Dendritic cell treated with granulocyte-macrophage colony-stimulating factor and Interleukin-4, amounts not matched to agents 40 ng/mL and 50 ng/mL, for 4 days (primary cell): ENCODE results near the gene KLRK1.
A peak's percentile ranks its signal among the peaks of the same experiment; 100 is the strongest.
"Not testable (repeated sequence)": the region's sequence is repeated elsewhere in the genome, so short reads cannot be mapped to it uniquely, and the experiment has no call there.

Experiments
- H3K27ac Mint-ChIP-seq: one replicate; pipeline ENCODE4 v1.8.0; 2022; ENCODE audit warnings: mild to moderate bottlenecking, mixed read lengths
- H3K27me3 Mint-ChIP-seq: one replicate; pipeline ENCODE4 v1.8.0; 2022; ENCODE audit warnings: mild to moderate bottlenecking, mixed read lengths
- H3K36me3 Mint-ChIP-seq: one replicate; pipeline ENCODE4 v1.8.0; 2022; ENCODE audit warnings: low read depth, mixed read lengths
- H3K4me1 Mint-ChIP-seq: one replicate; pipeline ENCODE4 v1.8.0; 2022; ENCODE audit warnings: low read depth, mixed read lengths
- H3K4me3 Mint-ChIP-seq: one replicate; pipeline ENCODE4 v1.8.0; 2022; ENCODE audit warnings: mild to moderate bottlenecking, moderate library complexity, mixed read lengths
- H3K9me3 Mint-ChIP-seq: one replicate; pipeline ENCODE4 v1.8.0; 2022; ENCODE audit warnings: mixed read lengths
- intact Hi-C: fragments of 100-400 bp; cut with micrococcal nuclease; formaldehyde crosslinking; loops from one replicate; pipeline ENCODE4 v1.15.0; 2022

KLRK1 gene

DNA sequence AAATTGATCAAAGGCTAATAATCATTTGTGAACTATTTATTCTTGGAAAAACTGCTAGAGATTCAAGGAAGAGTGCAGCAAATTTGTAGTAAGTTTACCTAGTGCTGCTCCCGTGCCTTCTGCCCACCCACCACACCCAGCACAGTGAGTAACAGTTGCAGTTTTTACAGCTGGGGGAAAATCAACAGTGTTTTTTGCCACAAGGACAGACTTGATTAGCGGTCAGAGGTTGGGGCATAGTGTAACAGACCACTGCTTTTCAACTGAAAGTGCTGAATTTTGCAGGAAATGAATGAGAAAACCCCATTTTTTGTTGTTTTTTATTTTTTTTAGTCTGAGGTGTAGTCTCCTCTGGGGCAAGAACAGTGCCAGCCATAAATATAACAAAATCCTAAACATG is 7.5 kb upstream of the KLRK1 start:
- peaks cover 24% of the 10 kb centered on the region for H3K4me1 Mint-ChIP-seq
- intact Hi-C loops: no loop called here
- peaks cover 10% of the 10 kb centered on the region for H3K27me3 Mint-ChIP-seq
- H3K9me3 Mint-ChIP-seq: no peaks in the 10 kb centered on the region
- H3K4me3 Mint-ChIP-seq: no peak overlapping the region
- no peaks in the 10 kb centered on the region for H3K36me3 Mint-ChIP-seq
- no peak overlapping the region for H3K27ac Mint-ChIP-seq

DNA sequence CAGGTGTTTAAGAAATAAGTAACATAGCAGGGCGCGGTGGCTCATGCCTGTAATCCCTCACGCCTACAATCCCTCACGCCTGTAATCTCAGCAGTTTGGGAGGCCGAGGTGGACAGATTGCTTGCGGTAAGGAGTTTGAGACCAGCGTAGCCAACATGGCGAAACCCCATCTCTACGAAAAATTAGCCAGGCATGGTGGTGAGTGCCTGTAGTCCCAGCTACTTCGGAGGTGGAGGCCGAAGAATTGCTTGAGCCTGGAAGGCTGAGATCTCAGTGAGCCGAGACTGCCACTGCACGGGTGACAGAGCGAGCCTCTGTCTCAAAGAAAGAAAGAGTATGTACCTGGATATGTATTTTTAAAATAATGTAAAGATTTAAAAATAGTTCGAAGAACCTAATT is 6.3 kb upstream of the KLRK1 start:
- H3K4me1 Mint-ChIP-seq: peaks cover 24% of the 10 kb centered on the region
- H3K9me3 Mint-ChIP-seq, H3K4me3 Mint-ChIP-seq, H3K36me3 Mint-ChIP-seq, intact Hi-C loops, H3K27me3 Mint-ChIP-seq: not testable (repeated sequence)
- H3K27ac Mint-ChIP-seq: peak overlapping the region; percentile 92

DNA sequence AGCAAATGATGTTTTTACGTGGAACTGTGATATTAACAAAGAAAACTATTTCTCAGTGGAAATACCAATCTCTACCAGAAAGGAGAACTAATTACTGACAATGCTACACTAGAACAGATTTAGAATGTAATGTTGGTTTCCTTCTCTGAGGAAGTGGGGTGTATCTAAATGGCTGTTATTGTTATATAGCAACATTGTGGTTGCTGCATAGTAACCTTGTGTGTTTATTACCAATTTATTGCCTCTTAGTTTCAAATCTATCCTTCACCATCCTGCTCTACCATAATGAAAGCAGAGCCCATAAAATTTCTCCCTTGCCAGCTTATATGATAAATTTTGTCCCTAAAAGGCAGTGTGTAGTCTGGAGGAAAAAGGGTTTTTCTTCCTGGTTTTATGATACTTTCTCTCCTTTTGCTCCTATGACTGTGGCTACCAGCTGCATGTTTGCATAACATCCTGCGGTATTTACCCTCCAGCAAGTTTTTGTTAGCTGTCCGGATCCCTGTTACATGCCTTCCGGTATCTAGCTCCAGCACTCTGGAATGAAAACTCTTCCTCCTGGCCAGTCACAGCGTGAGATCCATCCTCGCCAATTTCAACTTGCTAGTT is 5.7 kb upstream of the KLRK1 start:
- peak overlapping the region; percentile 92 for H3K27ac Mint-ChIP-seq
- intact Hi-C loops: no loop called here
- H3K9me3 Mint-ChIP-seq: no peaks in the 10 kb centered on the region
- H3K4me1 Mint-ChIP-seq: peaks cover 24% of the 10 kb centered on the region
- H3K4me3 Mint-ChIP-seq: peak overlapping the region; percentile 64
- no peaks in the 10 kb centered on the region for H3K36me3 Mint-ChIP-seq
- peaks cover 2% of the 10 kb centered on the region for H3K27me3 Mint-ChIP-seq

DNA sequence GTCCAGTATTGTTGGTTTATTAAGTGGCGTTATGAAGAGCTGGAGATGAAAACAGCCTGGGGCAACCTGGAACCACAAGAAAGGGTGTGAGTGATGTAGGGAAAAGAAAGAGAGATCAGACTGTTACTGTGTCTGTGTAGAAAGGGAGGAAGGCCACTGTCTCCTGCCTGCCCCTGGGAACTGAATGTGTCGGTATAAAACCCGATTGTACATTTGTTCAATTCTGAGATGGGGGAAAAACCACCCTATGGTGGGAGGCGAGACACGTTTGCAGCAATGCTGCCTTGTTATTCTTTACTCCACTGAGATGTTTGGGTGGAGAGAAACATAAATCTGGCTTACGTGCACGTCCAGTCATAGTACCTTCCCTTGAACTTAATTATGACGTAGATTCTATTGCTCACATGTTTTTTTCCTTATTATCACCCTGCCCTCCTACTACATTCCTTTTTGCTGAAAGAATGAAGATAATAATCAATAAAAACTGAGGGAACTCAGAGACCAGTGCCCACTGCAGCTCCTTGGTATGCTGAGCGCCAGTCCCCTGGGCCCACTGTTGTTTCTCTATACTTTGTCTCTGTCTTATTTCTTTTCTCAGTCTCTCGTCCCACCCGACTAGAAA is 4.8 kb upstream of the KLRK1 start:
- intact Hi-C loops, H3K4me3 Mint-ChIP-seq: not testable (repeated sequence)
- peak overlapping the region; percentile 92 for H3K27ac Mint-ChIP-seq

DNA sequence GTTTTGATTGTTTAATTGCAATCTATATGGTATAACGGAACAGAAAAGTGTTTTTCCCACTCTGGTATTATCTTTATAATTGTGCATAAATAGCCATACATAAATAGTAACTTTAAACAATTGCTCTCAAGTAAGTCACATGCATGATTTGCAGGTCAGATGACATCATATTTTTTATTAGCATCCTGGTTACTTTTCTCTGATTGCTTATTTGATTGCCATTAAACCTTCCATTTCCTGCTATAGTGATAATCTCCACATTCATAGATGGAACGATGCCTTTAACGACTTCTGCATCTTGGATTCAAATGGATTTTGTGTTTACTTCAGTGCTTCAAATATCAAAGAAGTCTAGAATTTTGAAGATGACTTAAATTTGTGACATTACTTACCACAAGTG is 3.5 kb upstream of the KLRK1 start:
- Mint-ChIP-seq H3K36me3 (no peaks in the 10 kb centered on the region), H3K4me1 (peaks cover 24% of the 10 kb centered on the region), H3K9me3 (no peaks in the 10 kb centered on the region), H3K27ac (no peak overlapping the region), H3K4me3 (no peak overlapping the region), H3K27me3 (peaks cover 3% of the 10 kb centered on the region)
- intact Hi-C loops: no loop called here

More for the DNA sequence above, 4.8 kb upstream of the KLRK1 start:
- H3K9me3 Mint-ChIP-seq, H3K36me3 Mint-ChIP-seq, H3K27me3 Mint-ChIP-seq: not testable (repeated sequence)
- peaks cover 24% of the 10 kb centered on the region for H3K4me1 Mint-ChIP-seq

DNA sequence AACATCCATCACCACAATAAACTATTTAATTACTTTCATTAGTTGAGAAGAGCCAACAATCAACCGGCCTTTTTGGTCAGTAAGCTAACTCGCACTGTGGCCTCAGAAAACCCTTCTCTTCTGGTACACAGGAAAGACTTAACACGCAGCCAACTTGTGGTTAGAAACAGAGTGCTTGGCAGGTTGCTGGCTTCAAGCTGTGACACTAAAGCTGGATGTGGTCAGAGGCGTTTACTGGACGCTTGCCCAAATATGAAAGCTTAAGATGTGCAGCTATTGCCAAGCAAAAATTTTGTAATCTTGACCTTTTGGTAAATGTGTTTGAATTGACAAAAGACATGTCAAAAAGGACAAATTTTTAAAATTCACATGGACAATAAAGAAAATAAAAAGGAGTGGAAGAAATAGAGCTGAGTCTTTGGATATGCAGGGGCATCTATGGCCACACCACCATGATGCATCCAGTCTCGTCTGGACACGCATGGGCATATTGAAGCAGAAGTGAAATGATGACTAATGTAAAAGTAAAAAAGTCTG is 2.6 kb upstream of the KLRK1 start:
- Mint-ChIP-seq H3K4me1 (peaks cover 24% of the 10 kb centered on the region), H3K4me3 (no peak overlapping the region), H3K9me3 (no peaks in the 10 kb centered on the region), H3K27me3 (peaks cover 4% of the 10 kb centered on the region), H3K27ac (peak overlapping the region; percentile 84), H3K36me3 (no peaks in the 10 kb centered on the region)
- intact Hi-C loops: no loop called here

DNA sequence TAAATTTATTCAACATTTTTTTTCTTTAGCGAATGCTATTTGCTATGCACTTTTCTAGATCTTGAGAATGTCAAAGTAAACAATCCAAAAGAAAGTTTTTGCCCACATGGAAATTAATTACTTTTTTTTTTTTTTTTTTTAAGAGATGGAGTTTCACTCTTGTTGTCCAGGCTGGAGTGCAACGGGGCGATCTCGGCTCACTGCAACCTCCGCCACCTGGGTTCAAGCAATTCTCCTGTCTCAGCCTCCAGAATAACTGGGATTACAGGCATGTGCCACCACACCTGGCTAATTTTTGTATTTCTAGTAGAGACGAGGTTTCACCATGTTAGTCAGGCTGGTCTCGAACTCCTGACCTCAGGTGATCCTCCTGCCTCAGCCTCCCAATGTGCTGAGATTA is 1.1 kb upstream of the KLRK1 start:
- intact Hi-C loops, H3K36me3 Mint-ChIP-seq, H3K27me3 Mint-ChIP-seq, H3K9me3 Mint-ChIP-seq, H3K27ac Mint-ChIP-seq, H3K4me3 Mint-ChIP-seq: not testable (repeated sequence)
- H3K4me1 Mint-ChIP-seq: peaks cover 24% of the 10 kb centered on the region

DNA sequence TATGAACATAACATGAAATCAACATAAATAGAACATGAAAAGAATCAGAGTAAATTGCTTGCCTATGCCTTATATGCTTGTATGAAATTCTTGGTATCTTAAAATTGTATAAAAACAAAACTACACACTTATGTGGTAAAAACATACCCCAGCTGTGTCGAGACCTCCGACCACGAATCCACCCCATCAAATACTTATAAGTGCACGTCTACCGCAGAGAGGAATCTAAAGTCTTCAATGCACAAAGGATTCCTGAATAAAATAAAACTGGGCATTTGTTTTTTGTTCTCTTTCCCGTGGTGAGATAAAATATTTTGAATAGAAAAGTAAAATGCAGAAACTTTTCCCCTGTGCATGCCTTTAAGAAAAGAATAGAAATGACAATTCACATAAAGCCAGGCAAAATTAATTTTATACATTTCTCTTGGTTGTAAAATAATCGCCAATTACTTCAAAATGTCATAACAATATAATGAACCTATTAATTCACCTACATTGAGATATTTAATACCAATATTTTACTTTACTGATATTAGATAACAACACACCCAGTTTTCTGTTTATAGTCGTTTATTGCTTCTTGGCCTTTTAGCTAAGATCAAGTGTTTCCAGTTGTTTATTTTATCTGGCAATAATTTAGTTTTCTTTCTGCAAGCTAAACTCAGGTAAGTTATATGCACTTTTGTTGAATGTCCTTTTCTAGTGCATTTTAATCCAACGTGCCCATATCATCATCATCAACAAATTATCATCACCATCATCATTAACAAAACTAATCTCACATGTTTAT is 1.0 kb downstream of the KLRK1 start:
- no peaks in the 10 kb centered on the region for H3K36me3 Mint-ChIP-seq
- H3K27ac Mint-ChIP-seq: no peak overlapping the region
- intact Hi-C loops: no loop called here
- H3K4me1 Mint-ChIP-seq: peaks cover 5% of the 10 kb centered on the region
- H3K9me3 Mint-ChIP-seq: no peaks in the 10 kb centered on the region
- H3K27me3 Mint-ChIP-seq: peaks cover 5% of the 10 kb centered on the region
- no peak overlapping the region for H3K4me3 Mint-ChIP-seq

DNA sequence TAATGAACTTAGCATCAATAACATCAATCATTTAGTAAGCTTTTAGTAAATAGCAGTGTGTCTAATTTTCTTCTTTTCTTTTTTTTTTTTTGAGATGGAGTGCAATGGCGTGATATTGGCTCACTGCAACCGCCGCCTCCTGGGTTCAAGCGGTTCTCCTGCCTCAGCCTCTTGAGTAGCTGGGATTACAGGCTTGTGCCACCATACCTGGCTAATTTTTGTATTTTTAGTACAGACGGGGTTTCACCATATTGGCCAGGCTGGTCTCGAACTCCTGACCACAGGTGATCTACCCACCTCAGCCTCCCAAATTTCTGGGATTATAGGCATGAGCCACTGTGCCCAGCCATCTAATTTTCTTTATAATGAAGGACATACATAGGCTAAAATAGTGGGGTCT is 2.3 kb downstream of the KLRK1 start:
- intact Hi-C loops, H3K36me3 Mint-ChIP-seq, H3K9me3 Mint-ChIP-seq, H3K4me3 Mint-ChIP-seq, H3K27me3 Mint-ChIP-seq, H3K4me1 Mint-ChIP-seq, H3K27ac Mint-ChIP-seq: not testable (repeated sequence)

DNA sequence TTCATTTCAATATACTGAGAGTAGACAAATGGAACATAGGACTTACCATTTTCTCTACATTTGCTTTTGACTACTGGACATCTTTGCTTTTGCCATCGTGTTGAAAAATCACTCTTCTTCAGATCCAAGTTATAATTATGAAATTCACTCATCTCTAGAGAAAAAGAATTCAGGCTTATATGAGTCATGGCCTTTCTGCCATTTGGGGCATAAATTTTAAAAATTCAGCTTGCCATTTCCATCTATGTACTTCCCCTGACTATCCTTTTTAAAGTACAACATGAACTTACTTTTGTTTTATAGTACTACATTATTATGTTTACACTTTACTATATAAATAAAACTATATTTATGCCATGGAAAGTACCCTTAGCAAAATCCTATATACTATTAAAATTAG is 3.0 kb downstream of the KLRK1 start:
- intact Hi-C loops: no loop called here
- H3K27ac Mint-ChIP-seq: no peak overlapping the region
- no peak overlapping the region for H3K4me3 Mint-ChIP-seq
- H3K4me1 Mint-ChIP-seq: no peaks in the 10 kb centered on the region
- H3K27me3 Mint-ChIP-seq: peaks cover 5% of the 10 kb centered on the region
- no peaks in the 10 kb centered on the region for H3K9me3 Mint-ChIP-seq
- H3K36me3 Mint-ChIP-seq: no peaks in the 10 kb centered on the region

DNA sequence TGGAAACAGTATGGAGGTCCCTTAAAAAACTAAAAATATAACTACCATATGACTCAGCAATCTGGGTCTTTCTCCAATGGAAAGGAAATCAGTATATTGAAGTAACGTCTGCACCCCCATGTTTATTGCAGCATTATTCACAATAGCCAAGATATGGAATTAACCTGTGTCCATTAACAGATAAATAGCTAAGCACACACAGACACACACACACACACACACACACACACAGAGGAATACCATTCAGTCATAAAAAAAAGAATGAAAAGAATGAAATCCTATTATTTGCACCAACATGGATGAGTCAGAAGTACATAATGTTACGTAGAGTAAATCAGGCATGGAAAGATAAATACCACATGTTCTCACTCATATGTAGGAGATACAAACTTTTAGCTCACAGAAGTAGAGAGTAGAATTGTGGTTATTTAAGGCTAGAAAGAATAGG is 4.7 kb downstream of the KLRK1 start:
- H3K9me3 Mint-ChIP-seq: no peaks in the 10 kb centered on the region
- H3K36me3 Mint-ChIP-seq: no peaks in the 10 kb centered on the region
- H3K4me1 Mint-ChIP-seq: no peaks in the 10 kb centered on the region
- intact Hi-C loops: no loop called here
- no peak overlapping the region for H3K27ac Mint-ChIP-seq
- peaks cover 5% of the 10 kb centered on the region for H3K27me3 Mint-ChIP-seq
- H3K4me3 Mint-ChIP-seq: no peak overlapping the region

DNA sequence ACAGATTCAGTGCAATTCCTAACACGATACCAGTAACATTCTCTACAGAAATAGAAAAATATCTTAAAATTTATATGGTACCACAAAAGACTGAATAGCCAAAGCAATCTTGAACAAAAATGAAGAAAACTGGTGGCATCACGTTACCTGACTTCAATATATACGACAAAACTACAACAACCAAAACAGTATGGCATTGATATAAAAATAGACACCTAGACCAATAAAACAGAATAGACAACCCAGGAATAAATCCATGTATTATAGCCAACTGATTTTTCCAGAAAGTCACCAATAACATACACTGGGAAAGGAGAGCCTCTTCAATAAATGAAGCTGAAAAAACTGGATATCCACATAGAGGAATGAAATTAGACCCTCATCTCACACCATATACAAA is 5.7 kb downstream of the KLRK1 start:
- Mint-ChIP-seq H3K27me3 (peaks cover 5% of the 10 kb centered on the region), H3K4me1 (no peaks in the 10 kb centered on the region), H3K9me3 (no peaks in the 10 kb centered on the region), H3K36me3 (no peaks in the 10 kb centered on the region), H3K27ac (no peak overlapping the region), H3K4me3 (no peak overlapping the region)
- intact Hi-C loops: no loop called here

DNA sequence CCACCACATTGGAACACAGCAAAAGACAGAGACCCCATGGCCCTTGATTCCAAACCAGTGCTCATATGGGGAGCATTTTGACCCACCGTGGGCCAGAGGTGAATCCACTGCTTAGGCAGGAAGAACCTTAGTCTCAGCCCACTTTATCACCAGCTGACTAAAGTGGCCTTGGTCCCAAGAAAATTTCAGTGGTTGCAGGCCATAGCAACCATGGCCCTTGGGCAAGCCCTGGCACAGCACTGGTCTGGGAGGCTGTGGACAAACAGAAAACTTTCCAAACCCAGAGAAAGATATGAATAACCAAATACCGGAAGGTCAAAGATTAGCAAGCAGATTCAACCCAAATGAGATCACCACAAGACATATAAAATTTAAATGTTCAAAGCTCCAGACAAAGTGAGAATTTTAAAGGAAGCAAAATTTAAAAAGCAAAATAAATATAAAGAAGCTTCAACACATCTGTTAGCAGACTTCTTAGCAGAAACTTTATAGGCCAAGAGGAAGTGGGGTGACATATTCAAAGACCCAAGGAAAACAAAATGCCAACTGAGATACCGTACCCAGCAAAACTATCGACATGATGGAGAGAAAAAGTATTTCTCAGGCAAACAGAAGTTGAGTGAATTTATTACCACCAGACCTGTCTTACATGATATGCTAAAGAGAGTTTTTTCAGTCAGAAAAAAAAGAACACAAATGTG is 7.8 kb downstream of the KLRK1 start:
- H3K9me3 Mint-ChIP-seq: no peaks in the 10 kb centered on the region
- intact Hi-C loops: no loop called here
- no peaks in the 10 kb centered on the region for H3K4me1 Mint-ChIP-seq
- H3K36me3 Mint-ChIP-seq: no peaks in the 10 kb centered on the region
- H3K27ac Mint-ChIP-seq: no peak overlapping the region
- no peak overlapping the region for H3K4me3 Mint-ChIP-seq
- no peaks in the 10 kb centered on the region for H3K27me3 Mint-ChIP-seq

DNA sequence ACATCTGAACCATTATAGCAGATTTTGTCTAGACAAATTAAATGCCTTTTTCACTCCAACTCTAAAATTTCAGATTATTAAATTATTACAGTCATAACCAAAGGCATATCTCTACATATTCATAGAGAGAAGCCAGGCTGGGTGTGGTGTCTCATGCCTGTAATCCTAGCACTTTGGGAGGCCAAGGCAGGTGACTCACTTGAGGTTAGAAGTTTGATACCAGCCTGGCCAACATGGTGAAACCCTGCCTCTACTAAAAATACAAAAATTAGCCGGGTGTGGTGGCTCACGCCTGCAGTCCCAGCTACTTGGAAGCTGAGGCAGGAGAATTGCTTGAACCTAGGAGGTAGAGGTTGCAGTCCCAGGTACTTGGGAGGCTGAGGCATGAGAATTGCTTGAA is 11.1 kb downstream of the KLRK1 start:
- H3K9me3 Mint-ChIP-seq, H3K36me3 Mint-ChIP-seq, H3K4me3 Mint-ChIP-seq, intact Hi-C loops, H3K27me3 Mint-ChIP-seq, H3K27ac Mint-ChIP-seq: not testable (repeated sequence)
- peaks cover 16% of the 10 kb centered on the region for H3K4me1 Mint-ChIP-seq
